Measurements from ENCODE around the gene KLHDC8A.

DNA sequence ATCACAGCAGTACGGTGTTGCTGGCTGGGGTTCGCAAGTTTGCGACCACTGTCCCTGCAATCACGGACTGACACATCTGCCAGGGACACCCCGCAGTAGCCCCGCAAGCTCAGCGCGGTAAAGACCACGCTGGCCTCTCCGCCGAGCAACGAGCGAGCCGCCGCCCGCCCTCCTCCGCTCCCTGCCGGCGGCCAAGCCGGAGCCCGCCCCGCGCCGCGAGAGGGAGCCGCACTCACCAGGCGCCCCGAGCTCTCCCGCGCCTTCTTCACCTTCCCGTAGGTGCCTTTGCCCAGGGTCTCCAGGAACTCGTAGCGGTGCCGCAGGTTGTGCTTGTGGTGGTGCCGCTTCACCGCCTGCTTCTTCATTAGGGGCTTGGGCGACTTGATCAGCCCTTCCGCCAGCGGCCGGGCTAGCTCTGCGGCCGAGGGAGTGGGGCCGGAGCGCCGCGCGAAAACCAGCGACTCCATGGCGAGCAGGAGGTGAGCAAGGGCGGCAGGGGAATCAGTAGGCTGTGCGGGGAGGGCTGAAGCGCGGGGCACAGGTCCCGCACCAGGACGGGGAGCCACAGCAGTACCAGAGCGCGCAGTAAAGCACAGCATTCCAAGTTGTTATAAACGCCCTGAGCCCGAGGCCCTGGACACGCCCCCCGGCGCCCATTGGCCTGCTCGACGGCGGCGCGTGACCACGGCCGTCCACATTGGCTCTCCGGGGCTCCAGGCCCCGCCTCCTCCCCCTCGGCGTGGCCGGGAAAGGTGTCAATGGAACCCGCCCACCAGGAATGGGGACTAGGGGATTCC is 35.4 kb downstream of the KLHDC8A start, which contains the start of gene NUAK2:
- TF ChIP-seq, protein P1, sequence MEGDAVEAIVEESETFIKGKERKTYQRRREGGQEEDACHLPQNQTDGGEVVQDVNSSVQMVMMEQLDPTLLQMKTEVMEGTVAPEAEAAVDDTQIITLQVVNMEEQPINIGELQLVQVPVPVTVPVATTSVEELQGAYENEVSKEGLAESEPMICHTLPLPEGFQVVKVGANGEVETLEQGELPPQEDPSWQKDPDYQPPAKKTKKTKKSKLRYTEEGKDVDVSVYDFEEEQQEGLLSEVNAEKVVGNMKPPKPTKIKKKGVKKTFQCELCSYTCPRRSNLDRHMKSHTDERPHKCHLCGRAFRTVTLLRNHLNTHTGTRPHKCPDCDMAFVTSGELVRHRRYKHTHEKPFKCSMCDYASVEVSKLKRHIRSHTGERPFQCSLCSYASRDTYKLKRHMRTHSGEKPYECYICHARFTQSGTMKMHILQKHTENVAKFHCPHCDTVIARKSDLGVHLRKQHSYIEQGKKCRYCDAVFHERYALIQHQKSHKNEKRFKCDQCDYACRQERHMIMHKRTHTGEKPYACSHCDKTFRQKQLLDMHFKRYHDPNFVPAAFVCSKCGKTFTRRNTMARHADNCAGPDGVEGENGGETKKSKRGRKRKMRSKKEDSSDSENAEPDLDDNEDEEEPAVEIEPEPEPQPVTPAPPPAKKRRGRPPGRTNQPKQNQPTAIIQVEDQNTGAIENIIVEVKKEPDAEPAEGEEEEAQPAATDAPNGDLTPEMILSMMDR (optimal IDR thresholded peaks at IDR 0.05 in 1 of 3, IDR thresholded peaks at IDR 0.05 in 1 of 3, conservative IDR thresholded peaks at IDR 0.05 in 1 of 3; ENCODE audit: extremely low read depth in 1 of 3, insufficient read depth in 2 of 3, low read length in 3 of 3): peak; percentile 17 to 53 (median 42)
- TF ChIP-seq EZH2 (IDR thresholded peaks at IDR 0.05; ENCODE audit: low read length): no peak

Measured in keratinocyte (primary cell).